DMS153 (cell line): ENCODE data around the gene CDH4.

Source experiments
- DNase-seq: peaks from one replicate; lab custom pipeline; 2025; lab: John Stamatoyannopoulos, UW

Gene CDH4

GRCh38 chr20:61561111-61561830, 309.2 kb downstream of the CDH4 start:
- DNase-seq, result no peak

- DNase-seq, result no peak
Observed at GRCh38 chr20:61562491-61562890, 310.4 kb downstream of the CDH4 start.

DNA sequence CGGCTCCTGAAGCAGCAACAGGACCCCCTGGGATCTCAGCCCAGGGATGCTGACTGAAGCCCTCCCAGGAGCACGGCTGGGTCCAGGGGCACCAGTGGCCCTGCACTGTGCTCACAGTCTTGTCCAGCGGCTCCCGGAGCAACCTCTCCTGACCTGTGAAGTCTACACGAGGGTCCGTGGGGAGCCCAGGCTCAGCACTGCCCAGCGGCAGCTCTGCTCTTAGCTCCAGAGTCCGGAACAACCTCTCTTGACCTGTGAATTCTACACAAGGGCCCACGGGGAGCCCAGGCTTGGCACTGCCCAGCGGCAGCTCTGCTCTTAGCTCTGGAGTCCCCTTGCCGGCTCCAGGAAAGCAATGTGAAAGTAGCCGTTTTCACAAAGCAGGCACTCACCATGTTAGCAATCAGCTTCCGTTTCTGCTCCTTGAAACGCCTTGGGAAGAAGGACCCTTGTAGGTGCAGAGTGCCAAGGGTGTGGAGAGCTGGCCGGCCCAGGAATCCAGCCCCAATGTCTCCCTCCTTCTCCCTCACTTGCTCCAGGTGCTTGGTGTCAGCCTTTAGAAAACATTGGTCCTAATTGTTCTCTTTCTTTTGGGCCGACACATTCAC, 310.9 kb downstream of the CDH4 start:
- DNase-seq, result no peak

- no peak for DNase-seq
Observed at GRCh38 chr20:61564628-61565027, 312.6 kb downstream of the CDH4 start.

DNA sequence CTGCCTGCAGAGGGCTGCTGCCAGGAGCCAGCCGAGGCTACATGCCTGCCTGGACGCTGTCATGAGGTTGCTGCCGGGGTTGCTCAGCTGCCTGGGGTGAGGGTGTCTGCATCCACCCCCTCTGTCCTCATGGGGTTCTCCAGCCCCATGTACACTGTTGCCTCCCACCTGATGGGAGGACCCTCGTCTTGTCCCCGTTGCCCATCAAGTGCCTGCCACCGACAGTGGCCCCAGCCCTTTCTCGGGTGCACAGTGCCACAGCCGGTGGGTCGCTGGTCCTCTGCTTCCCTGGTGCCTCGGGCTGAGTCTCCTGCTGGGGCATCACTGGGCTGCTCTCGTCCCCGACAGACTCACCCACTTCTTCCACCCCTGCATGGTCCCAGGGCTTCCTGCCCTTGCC, 313.7 kb downstream of the CDH4 start:
- DNase-seq, result no peak

DNA sequence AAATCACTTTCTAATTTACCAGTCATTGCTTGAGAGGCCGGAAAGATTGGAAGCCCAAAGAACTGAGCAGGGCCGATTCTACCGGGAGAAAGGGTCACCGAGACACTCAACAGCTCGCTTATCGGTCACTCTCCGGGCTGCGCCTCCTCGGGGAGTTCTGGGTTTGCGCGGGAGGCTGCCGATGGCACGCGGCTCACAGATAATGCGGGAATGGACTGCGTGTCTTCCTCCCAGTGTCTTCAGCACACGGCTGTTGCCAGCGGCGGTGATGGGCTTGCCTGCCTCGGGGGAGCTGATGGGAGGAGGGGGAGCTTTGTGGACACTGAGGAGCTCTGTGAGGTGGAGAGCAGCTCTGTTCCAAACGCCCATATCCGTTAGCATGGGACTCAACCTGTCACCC, 314.6 kb downstream of the CDH4 start:
- DNase-seq, result no peak

DNA sequence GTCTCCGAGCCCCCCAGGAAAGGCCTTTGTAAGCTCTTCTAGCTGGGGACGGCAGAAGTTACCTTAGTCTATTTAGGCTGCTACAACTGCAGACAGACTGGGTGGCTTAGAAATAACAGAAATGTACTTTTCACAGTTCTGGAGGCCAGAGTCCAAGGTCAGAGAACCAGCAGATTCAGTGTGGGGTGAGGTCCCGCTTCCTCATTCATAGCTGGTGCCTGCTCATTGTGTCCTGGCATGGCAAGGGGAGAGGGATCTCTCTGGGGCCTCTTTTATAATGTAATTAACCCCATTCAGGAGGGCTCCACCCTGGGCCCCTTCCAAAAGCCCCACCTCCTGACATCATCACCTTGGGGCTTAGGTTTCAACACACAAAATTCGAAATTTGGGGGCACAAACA, 315.1 kb downstream of the CDH4 start:
- no peak for DNase-seq

DNA sequence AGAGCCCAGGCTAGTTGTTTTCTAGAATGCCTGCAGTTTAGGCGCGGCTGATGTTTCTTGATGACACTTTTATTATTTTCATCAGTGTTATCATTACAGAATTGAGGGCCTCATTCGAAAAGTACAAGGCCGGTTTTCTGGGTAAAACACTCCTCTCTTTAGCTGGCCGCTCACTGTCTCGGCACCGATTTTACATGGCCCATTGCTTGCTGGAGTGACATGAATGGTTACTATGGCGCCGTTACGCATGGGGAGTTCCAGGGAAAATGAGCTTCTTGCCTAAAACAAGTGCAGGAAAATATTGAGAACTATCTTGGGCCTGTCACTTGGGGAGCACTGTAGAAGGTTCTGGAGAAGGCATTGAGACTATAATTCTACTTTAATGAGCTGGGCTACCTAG, 317.8 kb downstream of the CDH4 start:
- no peak for DNase-seq

DNA sequence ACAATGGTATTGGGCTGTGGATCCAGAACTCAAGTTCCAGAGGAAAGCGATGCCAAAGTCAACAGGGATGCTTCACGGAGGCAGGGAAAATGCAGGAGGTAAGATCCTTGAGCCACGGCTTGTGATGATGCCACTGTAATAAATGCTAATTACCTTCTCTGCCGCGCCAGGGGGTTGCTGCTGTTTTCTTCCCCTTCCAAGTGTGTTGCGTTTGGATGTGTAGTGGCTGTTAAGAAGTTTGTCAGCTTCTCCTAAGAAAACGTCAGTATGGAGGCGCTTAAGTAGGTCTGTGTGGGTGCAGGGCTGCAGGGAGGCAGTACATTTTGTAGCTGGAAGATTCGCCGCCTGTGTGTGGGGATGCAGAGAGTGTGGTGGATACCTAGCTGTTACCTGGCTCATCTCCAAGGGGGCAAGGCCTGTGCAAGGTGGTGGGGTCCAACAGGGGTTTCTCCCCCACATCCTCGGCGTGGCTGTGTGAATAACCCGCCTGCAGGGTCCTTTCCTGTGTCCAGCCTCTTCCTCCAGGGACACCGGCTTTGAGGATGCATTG, 318.7 kb downstream of the CDH4 start:
- no peak for DNase-seq

DNA sequence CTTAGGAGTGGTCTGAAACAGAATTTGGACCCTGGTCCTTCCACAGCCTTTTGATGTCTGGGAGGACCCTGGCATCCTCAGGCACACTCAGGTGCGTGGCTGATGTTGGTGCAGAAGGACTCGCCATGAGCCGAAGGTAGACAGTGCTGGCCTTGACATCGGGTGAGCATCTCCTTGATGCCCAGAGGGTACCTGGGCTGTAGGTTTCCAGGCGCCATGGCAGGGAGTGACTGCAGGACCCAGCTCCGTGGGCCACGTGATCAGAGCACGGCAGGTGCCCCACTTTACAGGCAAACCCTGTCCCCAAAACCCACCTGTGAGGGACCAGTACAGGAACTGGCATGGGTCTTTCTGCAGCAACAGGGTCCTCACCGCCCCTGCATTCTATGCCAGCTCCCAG, 319.2 kb downstream of the CDH4 start:
- DNase-seq, result no peak

GRCh38 chr20:61571916-61572711, 320.1 kb downstream of the CDH4 start:
- DNase-seq, result no peak

- DNase-seq, result no peak
Observed at GRCh38 chr20:61572789-61573188, 320.7 kb downstream of the CDH4 start.

- no peak for DNase-seq
Observed at GRCh38 chr20:61573415-61574305, 321.6 kb downstream of the CDH4 start.

GRCh38 chr20:61575151-61575937, 323.3 kb downstream of the CDH4 start:
- DNase-seq, result peak; percentile 46

- DNase-seq, result no peak
Observed at GRCh38 chr20:61576372-61576771, 324.3 kb downstream of the CDH4 start.

DNA sequence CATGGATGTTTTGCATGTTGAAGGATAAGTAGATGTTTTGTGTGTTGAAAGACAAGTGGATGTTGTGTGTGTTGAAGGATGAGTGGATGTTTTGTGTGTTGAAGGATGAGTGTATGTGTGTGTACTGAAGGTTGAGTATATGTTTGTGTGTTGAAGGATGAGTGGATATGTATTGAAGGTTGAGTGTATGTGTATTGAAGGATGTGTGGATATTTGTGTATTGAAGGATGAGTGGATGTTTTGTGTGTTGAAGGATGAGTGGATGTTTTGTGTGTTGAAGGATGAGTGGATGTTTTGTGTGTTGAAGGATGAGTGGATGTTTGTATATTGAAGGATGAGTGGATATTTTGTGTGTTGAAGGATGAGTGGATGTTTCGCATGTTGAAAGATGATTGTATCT, 325.0 kb downstream of the CDH4 start:
- DNase-seq, result no peak

DNA sequence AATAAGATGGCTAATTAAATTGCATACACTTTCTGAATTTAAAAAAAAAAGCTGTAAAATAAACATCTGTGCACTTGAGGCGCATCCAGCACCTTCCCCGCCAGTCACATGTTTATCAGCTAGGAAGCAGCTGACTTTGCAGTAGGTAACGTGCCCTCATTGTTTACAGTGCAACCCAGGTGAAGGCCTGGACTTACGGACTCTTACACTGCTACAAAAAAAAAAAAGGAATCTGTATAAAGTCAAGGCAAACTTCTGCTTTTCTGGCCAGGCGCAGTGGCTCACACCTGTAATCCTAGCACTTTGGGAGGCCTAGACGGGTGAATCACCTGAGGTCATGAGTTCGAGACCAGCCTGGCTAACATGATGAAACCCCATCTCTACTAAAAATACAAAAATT, 327.8 kb downstream of the CDH4 start:
- DNase-seq, result no peak

GRCh38 chr20:61580958-61581824, 329.1 kb downstream of the CDH4 start:
- DNase-seq, result no peak

DNA sequence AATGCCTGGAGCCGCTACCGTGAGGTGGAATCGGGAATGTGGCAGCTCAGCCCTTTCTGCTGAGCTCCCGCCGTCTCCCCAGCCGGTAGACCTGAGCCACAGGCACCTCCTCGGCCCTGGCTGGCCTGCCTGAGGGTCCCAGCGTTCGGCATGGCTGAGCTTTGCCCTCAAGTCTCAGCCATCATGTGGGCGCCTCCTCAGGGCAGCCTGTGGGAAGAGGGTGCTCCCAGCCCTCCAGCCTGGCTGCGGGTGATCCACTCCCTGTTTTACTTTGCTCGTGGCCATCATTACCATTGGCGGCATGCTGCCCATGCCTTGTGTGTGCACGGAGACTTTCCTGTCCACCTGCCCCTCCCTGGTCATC, 329.7 kb downstream of the CDH4 start:
- DNase-seq, result no peak
